HG02852 (cell line): ENCODE results near the gene ACHE.

Experiments
- ATAC-seq: cut with Tn5 transposase; IDR thresholded peaks from one replicate; pipeline ENCODE4 v1.9.1; 2021; ENCODE audit warnings: mild to moderate bottlenecking, moderate library complexity; ENCODE audit not compliant: unreplicated experiment

Gene ACHE

DNA sequence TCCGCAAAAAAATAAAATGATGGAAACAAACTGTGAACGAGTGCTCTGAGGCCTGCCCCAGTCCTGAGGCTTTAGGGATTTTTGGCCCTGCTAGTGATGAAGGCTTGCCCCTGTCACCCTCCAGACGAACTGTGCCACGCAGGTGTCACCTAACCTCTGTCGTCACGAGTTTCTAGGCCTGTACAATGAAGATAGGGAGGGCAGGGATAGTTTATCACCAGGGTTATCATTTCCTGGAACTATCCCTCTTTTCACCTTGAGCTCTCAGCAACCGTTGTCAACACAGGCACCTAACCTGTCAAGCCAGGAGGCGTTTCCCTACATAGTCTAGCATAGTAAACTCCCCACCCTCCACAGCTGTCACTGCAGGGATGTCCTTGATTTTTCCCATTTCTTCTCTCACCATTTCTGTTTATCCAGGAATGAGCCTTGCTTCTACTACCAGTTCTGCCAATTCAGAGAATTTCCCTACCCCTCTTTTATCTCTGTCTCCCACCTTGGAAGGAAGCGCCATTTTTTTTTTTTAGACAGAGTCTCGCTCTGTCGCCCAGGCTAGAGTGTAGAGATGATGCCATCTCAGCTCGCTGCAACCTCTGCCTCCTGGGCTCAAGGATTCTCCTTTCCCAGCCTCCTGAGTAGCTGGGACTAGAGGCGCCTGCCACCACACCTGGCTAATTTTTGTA lies 2.2 kb upstream of the ACHE start:
- no peak for ATAC-seq

DNA sequence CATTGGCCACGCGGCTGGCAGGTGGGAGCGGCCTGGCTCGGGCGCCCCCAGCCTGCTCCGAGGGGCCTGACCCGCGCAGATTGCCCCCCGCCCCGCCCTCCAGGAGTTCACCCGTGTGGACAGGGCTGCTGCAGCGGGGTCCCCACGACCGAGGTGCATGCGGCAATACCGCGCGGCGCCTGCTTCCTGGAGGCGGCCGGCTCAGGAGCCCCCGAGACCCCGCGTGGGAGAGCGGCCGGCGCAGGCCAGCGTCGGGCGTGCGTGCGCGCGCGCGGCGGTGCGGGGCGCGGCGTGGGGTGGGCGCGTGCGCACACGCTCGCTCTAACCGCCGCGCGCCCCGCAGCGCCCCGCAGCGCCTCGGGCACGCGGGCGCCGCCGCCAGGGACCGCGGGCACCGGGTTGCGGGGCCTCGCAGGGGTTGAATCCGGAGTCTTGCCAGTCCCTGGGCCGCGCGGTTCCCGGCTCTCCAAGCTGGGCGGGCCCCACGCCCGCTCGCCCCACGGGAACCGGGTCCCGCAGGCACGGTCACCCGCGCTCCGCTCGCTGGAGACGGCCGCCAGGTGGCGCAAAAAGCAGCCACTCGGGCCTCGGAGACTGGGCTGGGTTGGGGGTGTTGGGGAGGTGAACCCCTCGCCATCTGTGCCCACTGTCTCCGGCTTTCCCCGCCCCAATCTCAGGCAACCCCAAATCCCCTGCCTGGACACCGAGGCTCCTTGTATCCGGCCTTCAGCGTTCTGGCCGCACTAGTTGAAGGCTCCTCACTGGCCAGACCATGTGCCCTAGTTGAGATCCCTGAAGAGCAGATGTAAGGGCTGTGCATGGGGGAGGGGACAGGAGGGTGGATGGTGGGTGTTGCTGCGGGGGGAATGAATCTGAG lies 1.3 kb upstream of the ACHE start:
- ATAC-seq = no peak

- ATAC-seq = no peak
These were observed 456 bp upstream of the ACHE start for GRCh38 chr7:100895956-100896731.

DNA sequence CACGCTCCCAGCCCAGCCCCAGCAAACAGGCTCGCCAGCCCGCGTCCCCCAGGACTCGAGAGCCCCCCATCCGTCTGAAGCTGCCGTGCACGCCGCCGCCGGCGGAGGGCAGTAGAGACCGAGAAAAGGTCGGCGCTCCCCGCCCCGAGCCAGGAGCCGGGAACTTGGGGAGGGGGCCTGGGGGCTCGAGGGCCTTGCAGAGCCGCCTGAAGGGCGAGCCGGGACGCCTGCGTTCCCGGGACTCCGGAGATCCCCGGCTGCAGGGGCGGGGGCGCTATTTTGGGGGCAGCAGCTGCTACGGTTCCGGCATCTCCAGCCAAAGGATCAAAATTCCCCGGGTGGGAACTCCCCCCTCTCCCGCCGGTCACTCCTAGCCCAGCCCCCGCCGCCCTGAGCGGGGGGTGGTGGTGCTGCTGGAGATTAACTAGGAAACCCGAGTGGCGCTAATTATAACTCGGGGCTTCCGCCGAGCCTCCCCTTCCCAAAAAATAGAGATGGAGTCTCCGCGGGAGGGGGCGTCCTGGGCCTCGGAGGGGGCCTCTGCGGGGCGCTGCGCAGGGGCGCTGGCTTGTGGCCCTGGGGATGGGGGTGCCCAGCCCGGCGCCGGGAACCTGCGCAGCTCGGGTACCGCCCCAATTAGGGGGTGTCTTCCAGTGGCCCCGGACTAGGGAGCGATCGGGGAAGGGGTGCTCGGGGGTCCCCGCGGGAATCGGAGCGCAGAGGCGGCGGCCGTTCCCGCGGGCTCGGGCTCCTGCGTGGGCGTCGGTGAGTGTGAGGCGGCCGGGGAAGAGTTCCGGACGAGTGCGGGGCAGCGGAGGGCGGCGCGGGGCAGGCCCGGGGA lies 608 bp downstream of the ACHE start:
- no peak for ATAC-seq

GRCh38 chr7:100893910-100894721 lies 1.6 kb downstream of the ACHE start:
- ATAC-seq = no peak

GRCh38 chr7:100893318-100893895 lies 2.3 kb downstream of the ACHE start:
- ATAC-seq = no peak

GRCh38 chr7:100892364-100893317 lies 3.0 kb downstream of the ACHE start:
- ATAC-seq = no peak

- no peak for ATAC-seq
These were observed 4.0 kb downstream of the ACHE start for GRCh38 chr7:100891568-100892247.

- no peak for ATAC-seq
These were observed 4.8 kb downstream of the ACHE start for GRCh38 chr7:100890653-100891567.

DNA sequence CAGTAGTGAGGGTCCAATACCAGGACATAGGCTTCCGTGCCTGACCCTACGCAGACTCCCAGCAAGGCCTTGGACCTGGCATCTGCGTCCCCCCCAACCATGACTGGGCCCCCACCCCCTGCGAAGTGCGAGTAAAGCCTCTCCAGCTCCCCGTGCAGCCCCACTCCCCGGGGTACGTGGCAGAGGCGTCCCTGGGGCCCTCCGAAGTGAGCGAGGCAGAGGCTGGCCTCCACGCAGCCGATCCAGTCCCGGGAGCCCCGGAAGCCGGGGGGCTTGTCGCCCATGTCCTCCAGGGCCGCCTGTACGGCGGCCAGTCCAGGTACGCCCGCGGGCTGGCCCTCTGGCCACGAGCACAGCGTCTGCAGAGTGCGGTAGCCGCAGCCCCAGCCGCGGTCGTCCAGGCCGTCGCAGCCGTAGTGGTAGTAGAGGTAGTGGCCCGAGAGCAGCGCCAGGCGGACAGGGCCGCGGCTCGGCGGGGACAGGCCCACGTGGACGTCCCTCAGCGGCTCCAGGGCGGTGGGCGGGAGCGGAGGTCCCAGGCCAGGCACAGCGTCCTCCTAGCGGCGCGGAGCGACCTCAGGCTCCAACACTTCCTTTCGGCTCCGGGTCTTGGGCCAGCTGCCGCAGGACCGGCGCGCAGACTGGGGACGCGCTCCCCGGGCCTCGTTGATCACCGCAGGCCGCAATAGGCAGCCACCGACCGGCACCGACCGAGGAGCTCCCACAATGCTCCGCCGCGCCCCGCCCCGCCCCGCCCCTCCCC lies 6.5 kb downstream of the ACHE start, which contains the start of gene UFSP1:
Gene UFSP1, minus strand, starts transcription at position 728 of the 763 bp plus-strand sequence. Its CDS starts 444 bp downstream, at position 284.
- peak; percentile 35 for ATAC-seq

GRCh38 chr7:100888291-100888987 lies 7.2 kb downstream of the ACHE start:
- ATAC-seq = no peak

DNA sequence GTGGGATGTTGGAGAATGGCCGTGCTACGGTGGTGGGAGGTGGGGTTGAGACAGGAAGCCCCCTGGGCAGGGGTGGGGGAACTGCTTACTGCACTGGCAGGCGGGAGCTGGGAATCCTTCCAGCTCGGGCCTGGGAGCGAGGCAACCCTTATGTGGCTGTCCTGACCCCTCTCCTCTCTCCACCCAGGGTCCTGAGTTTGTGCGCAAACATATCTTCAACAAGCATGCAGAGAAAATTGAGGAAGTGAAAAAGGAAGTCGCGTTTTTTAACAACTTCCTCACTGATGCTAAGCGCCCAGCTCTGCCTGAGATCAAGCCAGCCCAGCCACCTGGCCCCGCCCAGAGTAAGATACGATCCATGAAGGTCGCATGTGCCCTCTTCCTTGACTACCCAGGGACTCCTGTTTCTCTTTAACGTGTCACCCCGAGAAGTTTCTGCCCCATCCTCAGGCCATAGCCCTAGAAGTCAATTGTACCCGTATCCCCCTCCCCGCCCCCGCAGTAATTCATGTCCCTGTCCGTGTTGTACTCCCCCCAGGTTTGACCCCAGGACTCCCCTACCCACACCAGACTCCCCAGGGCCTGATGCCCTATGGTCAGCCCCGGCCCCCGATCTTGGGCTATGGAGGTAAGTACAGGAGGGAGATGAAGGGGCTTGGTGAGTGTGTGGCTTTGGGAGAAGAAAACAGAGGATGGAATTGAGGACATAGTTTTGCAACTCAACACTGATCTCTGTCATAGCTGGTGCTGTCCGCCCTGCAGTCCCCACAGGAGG lies 8.0 kb downstream of the ACHE start:
- no peak for ATAC-seq

DNA sequence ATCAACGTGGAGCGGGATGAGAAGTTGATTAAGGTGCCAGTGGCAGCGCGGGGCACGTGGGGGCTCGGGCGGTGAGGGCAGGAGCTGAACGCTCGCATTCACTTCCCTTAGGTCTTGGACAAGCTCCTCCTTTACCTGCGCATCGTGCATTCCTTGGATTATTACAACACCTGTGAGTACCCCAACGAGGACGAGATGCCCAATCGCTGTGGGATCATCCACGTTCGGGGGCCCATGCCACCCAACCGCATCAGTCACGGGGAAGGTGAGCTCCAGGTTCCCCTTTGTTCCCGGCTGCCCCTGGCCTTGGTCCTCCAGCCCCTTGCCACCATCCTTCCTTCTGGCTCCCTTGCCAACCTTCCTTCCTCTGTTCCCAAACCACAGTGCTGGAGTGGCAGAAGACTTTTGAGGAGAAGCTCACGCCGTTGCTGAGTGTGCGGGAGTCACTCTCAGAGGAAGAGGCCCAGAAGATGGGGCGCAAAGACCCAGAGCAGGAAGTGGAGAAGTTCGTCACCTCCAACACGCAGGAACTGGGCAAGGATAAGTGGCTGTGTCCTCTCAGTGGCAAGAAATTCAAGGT lies 8.7 kb downstream of the ACHE start:
- ATAC-seq = no peak
